GM23248 (cell line): ENCODE measurements around the gene ARHGEF10L.

Experiments used
- EZH2 ChIP-seq: fragments of 200-600 bp; sonication (generic); IDR thresholded peaks from 2 replicates; pipeline ENCODE4 v1.6.1; 2018; ENCODE audit warnings: antibody characterized with exemption, mild to moderate bottlenecking; ENCODE audit not compliant: insufficient read depth, poor library complexity, severe bottlenecking
- EZH2phosphoT487 ChIP-seq: fragments of 200-600 bp; sonication (generic); IDR thresholded peaks from 2 replicates; pipeline ENCODE4 v1.6.1; 2018; ENCODE audit warnings: antibody characterized with exemption, moderate library complexity, mild to moderate bottlenecking, low read depth; ENCODE audit not compliant: insufficient read depth

DNA sequence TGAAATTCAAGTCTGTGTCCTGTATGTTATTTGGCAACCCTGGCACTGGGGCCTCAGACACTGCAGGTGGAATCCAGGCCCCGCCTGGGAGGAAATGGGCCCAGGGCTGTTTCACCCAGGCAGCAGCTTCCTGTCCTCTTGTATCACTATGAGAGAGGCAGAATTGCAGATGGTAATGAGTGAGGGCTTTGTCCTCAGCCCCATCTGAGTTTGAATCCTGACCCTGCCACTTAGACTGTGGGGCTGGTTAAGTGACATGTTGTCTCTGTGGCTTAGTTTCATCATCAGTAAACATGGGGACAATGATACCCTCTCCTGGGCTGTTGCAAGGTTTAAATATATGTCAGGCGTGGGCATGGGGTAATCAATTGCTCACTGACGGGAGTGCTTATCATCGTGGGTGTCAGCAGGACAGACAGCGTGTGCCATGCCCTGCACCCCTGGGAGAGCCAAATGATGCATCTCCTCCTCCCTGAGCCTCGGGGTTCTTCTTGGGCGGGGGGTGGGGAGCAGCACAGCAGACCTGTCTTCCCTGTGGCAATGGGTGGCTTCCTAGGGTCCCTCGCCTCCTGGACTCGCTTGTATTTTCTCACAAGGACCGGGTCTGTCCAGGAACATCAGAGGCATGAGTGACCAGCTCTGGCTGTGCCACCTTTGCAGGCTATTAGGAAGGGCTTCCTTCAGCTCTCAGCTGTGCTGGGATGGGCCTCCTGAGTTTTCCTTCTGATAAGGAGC, 42.1 kb downstream of the ARHGEF10L start:
- TF ChIP-seq EZH2: no peak
- no peak for TF ChIP-seq EZH2phosphoT487
